Measurements from ENCODE around the gene AGBL4.

AGBL4 gene

DNA sequence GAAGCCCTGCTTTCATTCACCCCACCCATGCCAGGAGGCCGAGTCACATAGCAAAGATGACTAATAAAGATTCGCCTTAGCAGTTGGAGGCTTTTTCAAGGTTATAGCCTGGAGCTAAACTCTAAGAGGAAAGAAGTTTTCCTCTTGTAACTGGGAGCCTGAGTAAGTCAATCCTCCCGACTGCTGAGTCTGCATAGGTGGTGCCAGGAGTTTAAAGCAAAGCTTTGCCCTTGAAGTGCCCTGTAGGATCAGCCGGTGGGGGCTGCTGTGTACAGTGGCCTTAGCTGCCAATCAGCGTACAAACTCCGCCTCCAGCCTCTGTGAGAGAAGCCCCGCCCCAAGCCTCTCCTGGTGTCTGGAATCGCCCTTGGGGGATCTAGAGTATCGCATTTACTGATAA is 1404.2 kb downstream of the AGBL4 start:
- no peaks in the 10 kb centered on the region for H3K4me1 ChIP-seq (ENCODE audit: insufficient read depth, low read length)
- no peaks in the 10 kb centered on the region for H3K9me3 ChIP-seq (ENCODE audit: low read length)
- H3K36me3 ChIP-seq (ENCODE audit: insufficient read depth, low read length), result no peaks in the 10 kb centered on the region
- no peak overlapping the region for H3K9ac ChIP-seq (ENCODE audit: low read length)
- no peak overlapping the region for H3K4me3 ChIP-seq (ENCODE audit: low read depth in 1 of 2, low read length in 2 of 2)
- H3K27me3 ChIP-seq (ENCODE audit: control insufficient read depth in 1 of 2, insufficient read depth in 2 of 2, low read length in 2 of 2), result no peaks in the 10 kb centered on the region
- H3K27ac ChIP-seq (ENCODE audit: low read depth, low read length), result no peak overlapping the region

DNA sequence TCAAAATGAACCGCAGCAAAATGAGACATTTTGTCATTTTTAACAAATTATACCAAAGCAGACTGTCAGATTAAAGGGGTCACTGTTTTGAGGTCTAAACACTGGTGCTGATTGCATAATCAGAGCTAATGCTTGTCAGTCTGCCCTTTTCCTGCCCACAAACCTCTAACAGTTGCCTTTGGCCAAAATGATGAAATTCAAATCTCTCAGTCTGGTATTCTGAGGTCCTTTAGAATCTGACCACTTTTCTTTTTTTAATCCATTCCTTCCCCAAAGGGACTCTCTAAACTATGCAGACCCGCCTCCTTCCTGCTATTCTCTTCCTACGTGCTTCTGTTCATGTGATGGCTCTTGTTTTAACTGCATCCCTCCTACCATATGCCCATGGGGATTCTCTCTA is 1406.5 kb downstream of the AGBL4 start:
- no peak overlapping the region for H3K4me3 ChIP-seq (ENCODE audit: low read depth in 1 of 2, low read length in 2 of 2)
- H3K9me3 ChIP-seq (ENCODE audit: low read length), result no peaks in the 10 kb centered on the region
- peaks cover under 1% of the 10 kb centered on the region for H3K4me1 ChIP-seq (ENCODE audit: insufficient read depth, low read length)
- H3K27me3 ChIP-seq (ENCODE audit: control insufficient read depth in 1 of 2, insufficient read depth in 2 of 2, low read length in 2 of 2), result no peaks in the 10 kb centered on the region
- H3K27ac ChIP-seq (ENCODE audit: low read depth, low read length), result no peak overlapping the region
- no peak overlapping the region for H3K9ac ChIP-seq (ENCODE audit: low read length)
- H3K36me3 ChIP-seq (ENCODE audit: insufficient read depth, low read length), result no peaks in the 10 kb centered on the region

DNA sequence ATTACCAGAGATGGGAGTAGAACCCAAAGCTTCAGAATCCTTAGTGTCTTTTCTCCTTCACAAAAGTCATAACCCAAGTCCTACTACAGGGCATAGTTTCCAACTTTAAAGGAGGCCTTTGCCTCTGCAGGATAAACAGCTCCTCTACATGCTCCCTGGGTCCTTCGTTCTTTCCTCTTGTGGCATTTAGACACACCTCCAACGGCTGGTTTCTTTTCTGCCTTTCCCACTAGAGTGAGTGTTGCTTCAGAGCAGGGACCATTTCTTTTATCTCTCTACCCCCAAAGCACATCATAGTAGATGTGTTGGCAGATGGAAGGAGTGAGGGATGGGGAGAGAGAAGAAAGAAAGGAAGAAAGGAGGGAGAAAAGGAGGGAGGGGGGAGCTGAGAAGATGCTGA is 1407.0 kb downstream of the AGBL4 start:
- Histone ChIP-seq H3K9me3 (ENCODE audit: low read length) (no peaks in the 10 kb centered on the region), H3K27me3 (ENCODE audit: control insufficient read depth in 1 of 2, insufficient read depth in 2 of 2, low read length in 2 of 2) (no peaks in the 10 kb centered on the region), H3K4me1 (ENCODE audit: insufficient read depth, low read length) (peaks cover 6% of the 10 kb centered on the region), H3K36me3 (ENCODE audit: insufficient read depth, low read length) (no peaks in the 10 kb centered on the region), H3K4me3 (ENCODE audit: low read depth in 1 of 2, low read length in 2 of 2) (no peak overlapping the region), H3K27ac (ENCODE audit: low read depth, low read length) (no peak overlapping the region), H3K9ac (ENCODE audit: low read length) (no peak overlapping the region)

DNA sequence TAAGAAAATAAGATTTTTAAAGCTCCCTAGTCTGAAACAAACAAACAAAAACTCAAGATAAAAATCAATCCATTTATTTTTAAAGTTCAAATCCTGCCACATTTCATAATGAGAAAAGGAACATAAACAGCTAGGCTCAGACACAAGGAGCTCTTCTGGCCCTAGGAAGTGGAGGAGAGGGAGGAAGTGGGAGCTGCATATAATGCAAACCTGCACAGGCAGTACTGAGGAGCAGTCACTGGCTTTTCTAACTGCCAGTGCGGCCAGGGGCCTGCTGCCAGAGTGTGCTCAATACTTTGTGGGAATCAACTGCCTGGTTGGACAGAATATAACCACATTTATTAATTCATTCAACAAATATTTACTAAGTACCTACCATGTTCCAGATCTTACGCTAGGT is 1411.9 kb downstream of the AGBL4 start:
- peaks cover 21% of the 10 kb centered on the region for H3K4me1 ChIP-seq (ENCODE audit: insufficient read depth, low read length)
- no peak overlapping the region for H3K27ac ChIP-seq (ENCODE audit: low read depth, low read length)
- H3K9me3 ChIP-seq (ENCODE audit: low read length), result no peaks in the 10 kb centered on the region
- H3K9ac ChIP-seq (ENCODE audit: low read length), result no peak overlapping the region
- H3K4me3 ChIP-seq (ENCODE audit: low read depth in 1 of 2, low read length in 2 of 2), result no peak overlapping the region
- H3K36me3 ChIP-seq (ENCODE audit: insufficient read depth, low read length), result no peaks in the 10 kb centered on the region
- H3K27me3 ChIP-seq (ENCODE audit: control insufficient read depth in 1 of 2, insufficient read depth in 2 of 2, low read length in 2 of 2), result no peaks in the 10 kb centered on the region

DNA sequence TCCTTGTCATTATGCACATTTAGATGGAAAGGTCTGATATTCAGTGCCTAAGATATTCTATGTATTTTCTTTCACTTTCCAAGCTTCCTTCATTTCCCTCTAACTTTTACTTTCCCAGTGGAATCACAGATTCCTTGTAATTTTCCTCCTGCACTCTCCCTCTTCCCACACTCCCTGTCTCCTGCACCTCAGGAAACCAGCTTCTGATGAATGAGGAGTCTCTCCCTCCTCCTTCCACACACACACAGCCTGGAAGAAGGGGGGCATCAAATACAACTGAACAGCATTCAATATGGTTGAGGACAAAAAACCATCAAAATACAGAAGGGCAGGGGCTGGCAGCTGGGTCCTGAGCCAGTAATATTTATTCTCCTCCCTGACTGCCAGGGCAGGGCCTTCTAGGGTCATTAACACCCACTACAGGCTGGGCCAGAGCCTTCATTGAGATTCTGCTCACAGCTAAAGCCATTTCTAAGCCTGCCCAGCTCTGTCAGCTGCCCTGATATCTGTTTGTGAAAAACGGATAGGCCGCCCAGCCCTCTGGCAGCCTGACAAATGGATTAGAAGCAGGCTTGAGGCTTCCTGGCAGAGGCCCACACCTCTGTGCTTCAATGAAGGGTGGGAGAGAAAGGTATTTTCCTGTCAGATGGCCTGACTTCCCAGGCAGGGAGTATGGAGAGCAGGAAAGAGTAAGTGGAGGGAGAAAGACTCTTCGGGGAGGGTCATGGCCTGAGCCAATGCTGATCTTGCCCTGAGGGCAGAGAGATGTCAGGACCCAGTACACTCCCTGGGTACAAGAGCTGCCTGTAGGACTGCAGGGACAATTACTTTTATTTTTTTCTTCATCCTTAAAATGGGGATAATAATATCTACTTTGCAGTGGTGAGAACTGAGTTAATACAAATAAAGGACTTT is 1412.9 kb downstream of the AGBL4 start:
- Histone ChIP-seq H3K9me3 (ENCODE audit: low read length) (no peaks in the 10 kb centered on the region), H3K4me3 (ENCODE audit: low read depth in 1 of 2, low read length in 2 of 2) (no peak overlapping the region), H3K27ac (ENCODE audit: low read depth, low read length) (peak overlapping the region; percentile 19), H3K4me1 (ENCODE audit: insufficient read depth, low read length) (peaks cover 21% of the 10 kb centered on the region), H3K27me3 (ENCODE audit: control insufficient read depth in 1 of 2, insufficient read depth in 2 of 2, low read length in 2 of 2) (no peaks in the 10 kb centered on the region), H3K9ac (ENCODE audit: low read length) (no peak overlapping the region), H3K36me3 (ENCODE audit: insufficient read depth, low read length) (no peaks in the 10 kb centered on the region)

DNA sequence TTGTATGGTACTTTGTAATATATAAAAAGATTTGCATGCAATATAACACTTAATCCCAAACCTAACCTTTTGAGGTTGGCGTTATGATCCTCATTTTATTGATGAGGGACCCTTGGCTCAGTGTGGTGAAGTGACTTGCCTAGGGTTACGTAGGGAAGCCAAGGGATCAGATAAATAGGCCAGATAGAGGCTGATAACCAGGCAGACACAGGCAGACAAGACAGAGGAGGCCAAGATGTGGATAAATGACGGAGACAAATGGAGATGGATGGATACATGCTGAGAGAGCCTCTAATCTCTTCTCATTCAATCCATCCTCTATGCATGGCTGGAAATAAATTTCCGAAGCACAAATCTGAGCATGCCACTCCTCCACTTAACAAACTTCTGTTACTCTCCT is 1414.9 kb downstream of the AGBL4 start:
- Histone ChIP-seq H3K36me3 (ENCODE audit: insufficient read depth, low read length) (no peaks in the 10 kb centered on the region), H3K9ac (ENCODE audit: low read length) (no peak overlapping the region), H3K27ac (ENCODE audit: low read depth, low read length) (no peak overlapping the region), H3K4me3 (ENCODE audit: low read depth in 1 of 2, low read length in 2 of 2) (no peak overlapping the region), H3K27me3 (ENCODE audit: control insufficient read depth in 1 of 2, insufficient read depth in 2 of 2, low read length in 2 of 2) (no peaks in the 10 kb centered on the region), H3K4me1 (ENCODE audit: insufficient read depth, low read length) (peaks cover 21% of the 10 kb centered on the region), H3K9me3 (ENCODE audit: low read length) (no peaks in the 10 kb centered on the region)

DNA sequence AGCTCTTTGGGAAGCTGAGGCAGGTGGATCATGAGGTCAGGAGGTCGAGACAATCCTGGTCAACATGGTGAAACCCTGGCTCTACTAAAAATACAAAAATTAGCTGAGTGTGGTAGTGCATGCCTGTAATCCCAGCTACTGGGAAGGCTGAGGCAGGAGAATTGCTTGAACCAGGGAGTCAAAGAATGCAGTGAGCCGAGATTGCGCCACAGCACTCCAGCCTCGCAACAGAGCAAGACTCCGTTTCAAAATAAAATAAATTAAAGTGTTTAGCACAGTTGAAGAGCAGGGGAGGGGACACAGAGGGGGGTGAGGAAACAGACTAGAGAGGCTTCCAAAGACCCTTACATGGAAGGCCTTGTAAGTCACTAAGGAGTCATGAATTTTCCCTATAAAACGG is 1420.5 kb downstream of the AGBL4 start:
- no peak overlapping the region for H3K9ac ChIP-seq (ENCODE audit: low read length)
- no peak overlapping the region for H3K27ac ChIP-seq (ENCODE audit: low read depth, low read length)
- no peaks in the 10 kb centered on the region for H3K4me1 ChIP-seq (ENCODE audit: insufficient read depth, low read length)
- no peaks in the 10 kb centered on the region for H3K27me3 ChIP-seq (ENCODE audit: control insufficient read depth in 1 of 2, insufficient read depth in 2 of 2, low read length in 2 of 2)
- H3K9me3 ChIP-seq (ENCODE audit: low read length), result no peaks in the 10 kb centered on the region
- no peaks in the 10 kb centered on the region for H3K36me3 ChIP-seq (ENCODE audit: insufficient read depth, low read length)
- H3K4me3 ChIP-seq (ENCODE audit: low read depth in 1 of 2, low read length in 2 of 2), result no peak overlapping the region

DNA sequence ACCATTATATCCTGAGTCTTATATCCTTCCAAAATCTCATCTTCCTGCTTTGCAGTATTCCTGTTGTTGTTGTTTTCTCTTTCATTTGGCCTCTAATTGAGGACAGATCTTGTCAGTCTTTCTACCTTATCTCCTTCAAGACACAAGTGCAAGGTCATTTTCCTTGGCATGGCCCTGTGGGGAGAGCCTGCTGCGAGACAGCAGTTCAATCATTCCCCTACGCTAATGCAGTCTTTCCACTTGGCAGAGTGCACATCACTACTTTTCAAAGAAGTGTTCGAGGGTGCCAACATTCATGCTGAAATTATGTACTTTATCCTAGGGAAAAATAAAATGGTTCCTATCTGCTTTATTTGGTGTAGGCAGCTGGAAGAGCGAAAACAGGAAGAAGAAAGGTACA is 1421.4 kb downstream of the AGBL4 start:
- H3K9me3 ChIP-seq (ENCODE audit: low read length), result no peaks in the 10 kb centered on the region
- H3K36me3 ChIP-seq (ENCODE audit: insufficient read depth, low read length), result no peaks in the 10 kb centered on the region
- H3K27me3 ChIP-seq (ENCODE audit: control insufficient read depth in 1 of 2, insufficient read depth in 2 of 2, low read length in 2 of 2), result no peaks in the 10 kb centered on the region
- no peak overlapping the region for H3K9ac ChIP-seq (ENCODE audit: low read length)
- no peak overlapping the region for H3K27ac ChIP-seq (ENCODE audit: low read depth, low read length)
- no peak overlapping the region for H3K4me3 ChIP-seq (ENCODE audit: low read depth in 1 of 2, low read length in 2 of 2)
- H3K4me1 ChIP-seq (ENCODE audit: insufficient read depth, low read length), result no peaks in the 10 kb centered on the region

DNA sequence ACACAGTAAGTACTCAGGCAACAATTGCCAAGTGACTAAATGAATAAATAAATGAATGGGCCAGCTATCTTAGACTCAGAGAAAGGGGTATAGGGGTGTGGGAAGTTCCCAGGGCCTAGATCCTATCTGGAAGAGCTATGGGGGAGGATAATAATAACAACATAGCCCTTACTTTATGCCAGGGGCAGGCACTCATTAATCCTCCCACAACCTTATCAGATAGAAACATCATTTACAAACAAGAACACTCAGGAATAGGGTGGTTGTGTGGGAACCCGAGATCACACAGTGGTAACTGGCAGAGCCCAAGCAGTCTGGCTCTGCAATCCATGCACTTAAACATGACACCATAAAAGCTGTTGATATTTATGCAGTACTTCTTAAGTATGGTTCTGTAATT is 1423.6 kb downstream of the AGBL4 start:
- H3K27me3 ChIP-seq (ENCODE audit: control insufficient read depth in 1 of 2, insufficient read depth in 2 of 2, low read length in 2 of 2), result no peaks in the 10 kb centered on the region
- H3K36me3 ChIP-seq (ENCODE audit: insufficient read depth, low read length), result no peaks in the 10 kb centered on the region
- H3K4me1 ChIP-seq (ENCODE audit: insufficient read depth, low read length), result peaks cover 11% of the 10 kb centered on the region

DNA sequence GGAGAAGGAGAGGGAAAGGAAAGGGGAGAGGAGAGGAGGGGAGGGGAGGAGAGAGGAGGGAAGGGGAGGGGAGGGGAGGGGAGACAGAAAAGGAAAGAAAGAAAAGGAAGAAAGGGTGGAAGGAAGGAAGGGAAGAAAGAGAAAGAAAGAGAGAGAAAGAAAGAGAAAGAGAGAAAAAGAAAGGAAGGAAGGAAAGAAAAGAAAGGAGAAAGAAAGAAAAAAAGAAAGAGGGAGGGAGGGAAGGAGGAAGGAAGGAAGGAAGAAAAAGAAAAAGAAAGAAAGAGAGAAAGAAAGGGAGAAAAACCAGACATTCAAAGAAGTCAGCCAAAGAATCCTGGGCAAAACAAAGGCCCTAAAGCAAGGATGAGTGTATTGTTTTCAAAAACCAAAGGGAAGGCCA is 1426.1 kb downstream of the AGBL4 start:
- H3K27me3 ChIP-seq (ENCODE audit: control insufficient read depth in 1 of 2, insufficient read depth in 2 of 2, low read length in 2 of 2), result no peaks in the 10 kb centered on the region
- no peak overlapping the region for H3K27ac ChIP-seq (ENCODE audit: low read depth, low read length)
- peaks cover 11% of the 10 kb centered on the region for H3K4me1 ChIP-seq (ENCODE audit: insufficient read depth, low read length)
- H3K4me3 ChIP-seq (ENCODE audit: low read depth in 1 of 2, low read length in 2 of 2), result no peak overlapping the region
- H3K9ac ChIP-seq (ENCODE audit: low read length), result no peak overlapping the region
- no peaks in the 10 kb centered on the region for H3K9me3 ChIP-seq (ENCODE audit: low read length)
- H3K36me3 ChIP-seq (ENCODE audit: insufficient read depth, low read length), result no peaks in the 10 kb centered on the region

More for the DNA sequence above, 1423.6 kb downstream of the AGBL4 start:
- H3K27ac ChIP-seq (ENCODE audit: low read depth, low read length), result no peak overlapping the region
- no peak overlapping the region for H3K4me3 ChIP-seq (ENCODE audit: low read depth in 1 of 2, low read length in 2 of 2)
- no peak overlapping the region for H3K9ac ChIP-seq (ENCODE audit: low read length)
- no peaks in the 10 kb centered on the region for H3K9me3 ChIP-seq (ENCODE audit: low read length)

DNA sequence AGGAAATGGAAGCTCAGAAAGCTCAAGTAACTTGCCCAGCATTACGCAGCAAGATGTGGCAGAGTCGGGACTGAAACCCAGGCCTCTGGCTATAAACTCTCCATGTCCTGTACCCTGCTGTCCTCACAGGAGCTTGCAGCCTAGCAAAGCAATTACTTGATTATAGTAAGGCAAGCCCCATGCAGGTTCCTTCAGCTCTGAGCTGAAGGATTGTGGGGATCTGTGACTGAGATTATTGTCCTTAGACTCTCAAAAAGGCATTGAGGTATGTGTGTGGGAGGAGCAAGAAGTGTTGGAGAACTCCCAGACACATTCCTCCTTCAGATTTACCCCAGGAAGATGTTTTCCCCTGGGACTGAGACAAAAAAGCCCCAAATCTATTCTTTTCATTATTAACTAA is 1427.7 kb downstream of the AGBL4 start:
- no peaks in the 10 kb centered on the region for H3K9me3 ChIP-seq (ENCODE audit: low read length)
- no peaks in the 10 kb centered on the region for H3K27me3 ChIP-seq (ENCODE audit: control insufficient read depth in 1 of 2, insufficient read depth in 2 of 2, low read length in 2 of 2)
- H3K4me1 ChIP-seq (ENCODE audit: insufficient read depth, low read length), result peaks cover 11% of the 10 kb centered on the region
- H3K27ac ChIP-seq (ENCODE audit: low read depth, low read length), result no peak overlapping the region
- H3K36me3 ChIP-seq (ENCODE audit: insufficient read depth, low read length), result no peaks in the 10 kb centered on the region
- H3K4me3 ChIP-seq (ENCODE audit: low read depth in 1 of 2, low read length in 2 of 2), result no peak overlapping the region
- no peak overlapping the region for H3K9ac ChIP-seq (ENCODE audit: low read length)

DNA sequence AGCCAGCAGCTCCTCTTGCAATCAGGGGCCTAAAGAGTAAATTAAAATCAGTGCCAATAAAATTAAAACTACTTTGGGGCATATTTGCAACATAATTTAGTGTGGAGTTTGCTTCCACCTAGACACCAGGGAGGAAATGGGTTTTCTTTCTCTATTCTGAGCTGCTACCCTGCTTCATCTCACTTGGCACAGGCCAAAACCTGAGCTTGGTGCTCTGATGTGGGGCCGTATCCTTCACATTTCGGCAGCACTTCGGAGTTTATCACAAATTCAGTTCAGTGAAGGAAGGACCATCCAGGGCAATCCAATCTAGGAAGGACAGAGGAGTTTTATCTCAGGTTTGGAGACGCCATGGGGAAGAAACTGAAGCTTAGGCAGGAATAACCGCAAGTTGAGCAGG is 1428.1 kb downstream of the AGBL4 start:
- Histone ChIP-seq H3K27me3 (ENCODE audit: control insufficient read depth in 1 of 2, insufficient read depth in 2 of 2, low read length in 2 of 2) (no peaks in the 10 kb centered on the region), H3K9me3 (ENCODE audit: low read length) (no peaks in the 10 kb centered on the region), H3K36me3 (ENCODE audit: insufficient read depth, low read length) (no peaks in the 10 kb centered on the region), H3K4me1 (ENCODE audit: insufficient read depth, low read length) (peaks cover 11% of the 10 kb centered on the region), H3K4me3 (ENCODE audit: low read depth in 1 of 2, low read length in 2 of 2) (no peak overlapping the region), H3K9ac (ENCODE audit: low read length) (no peak overlapping the region), H3K27ac (ENCODE audit: low read depth, low read length) (no peak overlapping the region)
